Tibial nerve (tissue), 4 donors: ENCODE data around the gene HMCN1. TPM values are rescaled to one million over a fixed set of nuclear protein-coding genes. Genes with fewer than 3 reads are reported as not detected.

Experiments
- DNase-seq, 2 donors: peaks; one replicate each; pipeline ENCODE4 v3.0.0-alpha.2; 2019; ENCODE audit warnings: low spot score in 2 of 2
- H3K27ac ChIP-seq, 4 donors: fragments of 200-600 bp; sonication (generic) in 3 of 4; one replicate each; pipeline ENCODE4 v1.5.1; 2017 to 2019; ENCODE audit warnings: mild to moderate bottlenecking in 1 of 4
- H3K27me3 ChIP-seq, 2 donors: fragments of 200-600 bp; sonication (generic) in 1 of 2; one replicate each; pipeline versions ENCODE4 v1.5.1 to v1.6.0; 2017 to 2019
- H3K36me3 ChIP-seq, 3 donors: fragments of 200-600 bp; sonication (generic); one replicate each; pipeline ENCODE4 v1.5.1; 2018 to 2019
- H3K4me1 ChIP-seq, 4 donors: fragments of 200-600 bp; sonication (generic) in 3 of 4; one replicate each; pipeline ENCODE4 v1.5.1; 2017 to 2019
- H3K4me3 ChIP-seq, 4 donors: fragments of 200-600 bp; sonication (generic) in 3 of 4; one replicate each; pipeline ENCODE4 v1.5.1; 2017 to 2019; ENCODE audit warnings: mild to moderate bottlenecking in 1 of 4, moderate library complexity in 1 of 4
- H3K9me3 ChIP-seq, 4 donors: fragments of 200-600 bp; sonication (generic) in 3 of 4; one replicate each; pipeline ENCODE4 v1.5.1; 2017 to 2019
- EP300 ChIP-seq, 2 donors: sonication (generic); formaldehyde crosslinking; IDR thresholded peaks; one replicate each; pipeline ENCODE4 v1.6.1; 2017; ENCODE audit warnings: antibody characterized with exemption in 2 of 2, mild to moderate bottlenecking in 1 of 2
- POLR2A ChIP-seq, 2 donors: fragments of 450-650 bp; IDR thresholded peaks; one replicate each; pipeline ENCODE4 v1.6.1; 2017; ENCODE audit warnings: antibody characterized with exemption in 2 of 2, mild to moderate bottlenecking in 2 of 2, moderate library complexity in 2 of 2
- WGBS, 2 donors: methylation state at CpG; one replicate each; pipeline ENCODE4 v1.1.5; 2018; 5-methylcytosine and 5-hydroxymethylcytosine counted together
- total RNA-seq, 4 donors: library from RNA; depleted of rRNA; stranded (reverse); fragments of >200 nt; gene quantifications; one replicate each; pipeline ENCODE4 v1.1.0, GENCODE V29; 2016
- TF ChIP-seq, protein P1 (sequence below), 5 experiments: fragments of 200-600 bp in 3 of 5; fragments of 450-650 bp in 2 of 5; sonication (generic) in 3 of 5; IDR thresholded peaks; one replicate each; pipeline ENCODE4 v1.5.1; 2016 to 2019; ENCODE audit warnings: antibody characterized with exemption in 5 of 5, mild to moderate bottlenecking in 3 of 5, moderate library complexity in 2 of 5

HMCN1 gene
- total RNA-seq, 4 donors from 2014 or later, result 2.1 to 13.3 (median 3.9) TPM

DNA sequence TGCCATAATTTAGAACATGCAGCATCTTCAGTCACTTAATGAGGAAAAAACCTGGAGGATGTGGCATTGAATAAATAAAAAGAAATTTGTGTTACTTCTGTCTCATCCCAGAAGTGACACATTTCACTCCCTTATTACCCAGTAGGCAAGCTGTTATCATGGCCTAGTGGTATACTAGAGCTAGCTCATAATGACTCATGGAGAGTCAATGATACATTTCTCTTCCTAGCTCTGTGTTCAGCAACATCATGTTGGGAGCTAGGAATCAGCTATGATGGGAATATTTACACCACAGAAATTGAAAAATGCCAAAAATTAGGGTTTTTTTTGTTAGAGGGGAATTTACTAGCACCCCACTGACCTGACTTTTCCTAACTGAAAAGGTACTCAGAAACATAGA is 182.7 kb downstream of the HMCN1 start:
- no peaks in the 10 kb centered on the region for H3K36me3 ChIP-seq
- no peaks in the 10 kb centered on the region for H3K9me3 ChIP-seq
- no peak overlapping the region for H3K27ac ChIP-seq
- no peak overlapping the region for H3K4me3 ChIP-seq
- no peaks in the 10 kb centered on the region for H3K27me3 ChIP-seq
- no peak for TF ChIP-seq EP300 (IDR thresholded peaks at IDR 0.05)
- TF ChIP-seq, protein P1, sequence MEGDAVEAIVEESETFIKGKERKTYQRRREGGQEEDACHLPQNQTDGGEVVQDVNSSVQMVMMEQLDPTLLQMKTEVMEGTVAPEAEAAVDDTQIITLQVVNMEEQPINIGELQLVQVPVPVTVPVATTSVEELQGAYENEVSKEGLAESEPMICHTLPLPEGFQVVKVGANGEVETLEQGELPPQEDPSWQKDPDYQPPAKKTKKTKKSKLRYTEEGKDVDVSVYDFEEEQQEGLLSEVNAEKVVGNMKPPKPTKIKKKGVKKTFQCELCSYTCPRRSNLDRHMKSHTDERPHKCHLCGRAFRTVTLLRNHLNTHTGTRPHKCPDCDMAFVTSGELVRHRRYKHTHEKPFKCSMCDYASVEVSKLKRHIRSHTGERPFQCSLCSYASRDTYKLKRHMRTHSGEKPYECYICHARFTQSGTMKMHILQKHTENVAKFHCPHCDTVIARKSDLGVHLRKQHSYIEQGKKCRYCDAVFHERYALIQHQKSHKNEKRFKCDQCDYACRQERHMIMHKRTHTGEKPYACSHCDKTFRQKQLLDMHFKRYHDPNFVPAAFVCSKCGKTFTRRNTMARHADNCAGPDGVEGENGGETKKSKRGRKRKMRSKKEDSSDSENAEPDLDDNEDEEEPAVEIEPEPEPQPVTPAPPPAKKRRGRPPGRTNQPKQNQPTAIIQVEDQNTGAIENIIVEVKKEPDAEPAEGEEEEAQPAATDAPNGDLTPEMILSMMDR (IDR thresholded peaks at IDR 0.05), result no peak
- no peak for TF ChIP-seq POLR2A (IDR thresholded peaks at IDR 0.05)
- no peaks in the 10 kb centered on the region for H3K4me1 ChIP-seq
- no peak for DNase-seq

DNA sequence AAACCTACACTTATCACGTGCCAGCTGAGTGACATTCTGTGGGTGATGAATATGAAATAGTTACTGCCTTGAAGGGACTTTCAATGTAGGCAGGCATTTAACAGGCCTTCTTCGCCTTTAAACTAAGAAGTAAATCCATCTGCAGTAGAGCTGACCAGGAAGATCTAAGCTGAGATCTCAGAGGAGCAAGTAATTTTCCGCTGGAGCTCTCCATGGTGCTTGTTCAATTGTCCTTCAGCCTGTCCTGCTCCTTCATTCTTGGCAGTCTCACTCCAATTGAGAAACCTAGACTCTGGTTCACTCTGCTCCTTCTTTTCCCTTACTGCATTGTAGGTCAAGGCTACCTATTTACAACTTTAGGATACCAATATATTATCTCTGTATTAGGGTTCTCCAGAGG is 183.5 kb downstream of the HMCN1 start:
- H3K9me3 ChIP-seq, result no peaks in the 10 kb centered on the region
- no peaks in the 10 kb centered on the region for H3K4me1 ChIP-seq
- TF ChIP-seq POLR2A (IDR thresholded peaks at IDR 0.05), result no peak
- TF ChIP-seq EP300 (IDR thresholded peaks at IDR 0.05), result no peak
- TF ChIP-seq, protein P1 (IDR thresholded peaks at IDR 0.05), result no peak
- no peak for DNase-seq
- no peak overlapping the region for H3K4me3 ChIP-seq
- no peak overlapping the region for H3K27ac ChIP-seq
- no peaks in the 10 kb centered on the region for H3K36me3 ChIP-seq
- H3K27me3 ChIP-seq, result no peaks in the 10 kb centered on the region
- 77 to 83% methylated on average over 3 of the region's 3 CpGs for WGBS, 2 donors

DNA sequence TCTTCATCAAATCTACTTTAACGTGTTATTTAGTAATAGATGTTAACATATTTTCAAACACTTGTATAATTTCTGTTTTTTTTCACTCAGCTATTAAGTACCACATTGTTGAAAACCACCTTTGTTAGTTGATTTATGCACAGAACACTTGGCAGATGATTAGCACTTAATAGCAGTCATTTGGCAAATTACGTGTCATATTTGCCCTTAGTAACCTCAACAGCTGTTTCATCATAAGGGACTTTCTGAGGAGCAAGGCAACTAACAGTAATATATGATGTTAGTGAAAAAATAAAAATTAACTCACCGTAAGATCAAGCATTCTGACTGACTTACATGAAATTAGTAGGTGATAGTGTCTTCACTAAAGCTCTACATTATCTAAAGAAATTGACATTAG is 186.4 kb downstream of the HMCN1 start:
- Histone ChIP-seq H3K27me3 (no peaks in the 10 kb centered on the region), H3K9me3 (no peaks in the 10 kb centered on the region), H3K4me3 (no peak overlapping the region), H3K4me1 (no peaks in the 10 kb centered on the region), H3K36me3 (no peaks in the 10 kb centered on the region), H3K27ac (no peak overlapping the region)
- DNase-seq, result no peak
- TF ChIP-seq, protein P1 (IDR thresholded peaks at IDR 0.05), result no peak
- TF ChIP-seq EP300 (IDR thresholded peaks at IDR 0.05) (no peak), POLR2A (IDR thresholded peaks at IDR 0.05) (no peak)
- WGBS, 2 donors, result 66 to 69% methylated on average over 3 of the region's 3 CpGs

DNA sequence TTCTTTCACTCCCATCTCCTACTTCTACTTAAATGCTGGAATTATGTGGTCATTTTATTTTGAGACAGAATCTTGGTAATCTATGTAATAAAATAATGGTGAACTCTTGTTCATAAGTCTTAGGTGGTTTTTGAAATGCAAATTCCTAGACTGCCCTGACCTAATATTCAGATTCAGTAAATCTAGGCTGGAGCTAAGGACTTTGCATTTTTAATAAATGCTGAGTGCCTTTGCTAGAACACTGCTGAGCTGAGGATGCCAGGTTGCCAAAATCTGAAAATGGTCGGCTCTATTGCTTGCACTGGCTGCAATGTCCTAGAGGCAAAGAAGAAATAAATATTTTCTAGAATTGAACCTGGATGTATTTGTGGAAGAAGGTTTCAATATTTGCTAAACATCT is 187.4 kb downstream of the HMCN1 start:
- Histone ChIP-seq H3K4me1 (no peaks in the 10 kb centered on the region), H3K36me3 (no peaks in the 10 kb centered on the region), H3K4me3 (no peak overlapping the region), H3K9me3 (no peaks in the 10 kb centered on the region), H3K27me3 (no peaks in the 10 kb centered on the region), H3K27ac (no peak overlapping the region)
- WGBS, 2 donors, result 86 to 97% methylated on average over 1 of the region's 1 CpG
- TF ChIP-seq, protein P1 (IDR thresholded peaks at IDR 0.05), result no peak
- no peak for TF ChIP-seq POLR2A (IDR thresholded peaks at IDR 0.05)
- TF ChIP-seq EP300 (IDR thresholded peaks at IDR 0.05), result no peak
- no peak for DNase-seq

DNA sequence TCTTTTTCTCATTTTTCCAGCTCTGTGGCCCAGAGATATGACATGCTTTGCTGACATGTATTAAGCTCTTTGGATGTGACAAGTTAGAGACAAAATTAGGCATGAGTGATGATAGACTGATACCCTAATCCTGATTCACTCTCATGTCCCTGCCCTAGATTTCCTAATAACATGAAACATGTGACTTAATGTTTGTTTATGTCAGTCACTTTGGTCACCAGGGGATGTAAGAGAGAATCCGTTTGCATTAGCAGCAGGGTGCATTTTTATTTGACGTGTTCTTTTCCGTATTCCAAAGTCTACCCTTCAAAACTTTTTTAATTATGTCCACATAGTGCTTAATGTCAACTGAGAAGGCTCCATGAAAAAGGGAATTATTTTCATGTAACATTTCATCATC is 192.4 kb downstream of the HMCN1 start:
- no peak overlapping the region for H3K4me3 ChIP-seq
- H3K4me1 ChIP-seq, result peaks cover 0 to 9% (median 0%) of the 10 kb centered on the region in 4 donors
- H3K9me3 ChIP-seq, result no peaks in the 10 kb centered on the region
- no peaks in the 10 kb centered on the region for H3K27me3 ChIP-seq
- 57 to 66% methylated on average over 3 of the region's 3 CpGs for WGBS, 2 donors
- no peak overlapping the region for H3K27ac ChIP-seq
- TF ChIP-seq EP300 (IDR thresholded peaks at IDR 0.05) (peak in 1 of 2 donors; percentile 7), POLR2A (IDR thresholded peaks at IDR 0.05) (no peak)
- TF ChIP-seq, protein P1 (IDR thresholded peaks at IDR 0.05), result no peak
- no peaks in the 10 kb centered on the region for H3K36me3 ChIP-seq
- no peak for DNase-seq
